K562 (cell line): ENCODE measurements around the gene SLC39A7. TPM values are rescaled to one million over a fixed set of nuclear protein-coding genes. Genes with fewer than 3 reads are reported as not detected.
A peak's percentile ranks its signal among the peaks of the same experiment; 100 is the strongest.

ENCODE experiments used
- BCL6 ChIP-seq: fragments of 250-450 bp; sonication (Bioruptor Pico); IDR thresholded peaks from 2 replicates; pipeline ENCODE4 v1.4.0; 2020
- DPF2 ChIP-seq: fragments of 450-650 bp; IDR thresholded peaks from 2 replicates; pipeline ENCODE4 v1.6.1; 2016
- FOXK2 ChIP-seq, 2 experiments: fragments of 450-650 bp; IDR thresholded peaks in 1 of 2; conservative IDR thresholded peaks in 1 of 2; 2 replicates each; pipeline ENCODE4 v1.6.1; 2016; ENCODE audit warnings: low read depth in 2 of 2, mild to moderate bottlenecking in 1 of 2
- GATA2 ChIP-seq: sonication (generic); formaldehyde crosslinking; IDR thresholded peaks from 2 replicates; pipeline ENCODE4 v1.4.0; 2020; ENCODE audit warnings: mild to moderate bottlenecking, missing genetic modification reagents
- HDAC6 ChIP-seq: IDR thresholded peaks from 2 replicates; pipeline ENCODE4 v1.6.1; 2012; ENCODE audit warnings: low read depth, mild to moderate bottlenecking, control low read depth, inconsistent platforms, low read length, moderate library complexity
- KLF13 ChIP-seq: fragments of 450-650 bp; IDR thresholded peaks from 2 replicates; pipeline ENCODE4 v1.6.1; 2016; ENCODE audit warnings: missing genetic modification characterization, low read depth, mild to moderate bottlenecking, missing compliant biosample characterization, moderate library complexity, borderline replicate concordance
- MBD2 ChIP-seq: sonication (generic); IDR thresholded peaks from 2 replicates; pipeline ENCODE4 v1.6.1; 2016; ENCODE audit warnings: low read depth, borderline replicate concordance
- MITF ChIP-seq: IDR thresholded peaks from 2 replicates; pipeline ENCODE4 v1.6.1; 2014; ENCODE audit warnings: antibody characterized with exemption
- NR2C2 ChIP-seq, 2 experiments: fragments of 200-800 bp in 1 of 2; sonication (Bioruptor generic) in 1 of 2; sonication (generic) in 1 of 2; formaldehyde crosslinking in 1 of 2; IDR thresholded peaks; 2 replicates each; pipeline versions ENCODE4 v1.6.1 to v1.8.0; 2016 to 2022; ENCODE audit warnings: mild to moderate bottlenecking in 1 of 2, missing compliant biosample characterization in 1 of 2, missing genetic modification characterization in 1 of 2, missing genetic modification reagents in 1 of 2
- NR4A1 ChIP-seq, 2 experiments: fragments of 250-450 bp in 1 of 2; fragments of 450-650 bp in 1 of 2; sonication (Bioruptor Pico) in 1 of 2; IDR thresholded peaks; 2 replicates each; pipeline versions ENCODE4 v1.4.0 to v1.6.1; 2016 to 2020; ENCODE audit warnings: mild to moderate bottlenecking in 2 of 2, missing compliant biosample characterization in 1 of 2, missing genetic modification characterization in 1 of 2, moderate library complexity in 1 of 2
- SMARCE1 ChIP-seq: fragments of 450-650 bp; IDR thresholded peaks from 2 replicates; pipeline ENCODE4 v1.7.1; 2016; ENCODE audit warnings: mild to moderate bottlenecking
- TCF3 ChIP-seq: sonication (generic); formaldehyde crosslinking; IDR thresholded peaks from 2 replicates; pipeline ENCODE4 v1.4.0; 2020; ENCODE audit warnings: mild to moderate bottlenecking, missing genetic modification reagents
- TFAP4 ChIP-seq: sonication (generic); formaldehyde crosslinking; IDR thresholded peaks from 2 replicates; pipeline ENCODE4 v1.8.0; 2022; ENCODE audit warnings: missing genetic modification reagents, mild to moderate bottlenecking, moderate library complexity, borderline replicate concordance
- WHSC1 ChIP-seq: IDR thresholded peaks from one replicate; pipeline ENCODE4 v1.6.1; 2012; ENCODE audit warnings: low read length, control low read depth, inconsistent platforms
- ZBTB17 ChIP-seq: fragments of 450-650 bp; formaldehyde crosslinking; IDR thresholded peaks from 2 replicates; pipeline ENCODE4 v1.4.0; 2020; ENCODE audit warnings: mild to moderate bottlenecking
- ZBTB33 ChIP-seq: sonication (generic); formaldehyde crosslinking; IDR thresholded peaks from 2 replicates; pipeline ENCODE4 v1.8.1; 2023; ENCODE audit warnings: mild to moderate bottlenecking, missing genetic modification reagents
- ZNF668 ChIP-seq: fragments of 250-450 bp; sonication (Bioruptor Pico); IDR thresholded peaks from 2 replicates; pipeline ENCODE4 v1.8.0; 2022; ENCODE audit warnings: mild to moderate bottlenecking, inconsistent platforms
- polyA plus RNA-seq, 8 experiments: library from polyadenylated mRNA; depleted of rRNA in 4 of 8; stranded (reverse) in 5 of 8; unstranded in 3 of 8; fragments of >200 nt; fragmentation: Nextera tagmentation in 2 of 8; fragmentation: Illumina TruSeq in 1 of 8; extraction: Ambion mirVana in 2 of 8; extraction: Trizol in 1 of 8; gene quantifications; 2 replicates each; pipeline versions ENCODE4 v1.2.1 to v1.2.3, GENCODE V29; 2011 to 2014; ENCODE audit warnings: inconsistent platforms in 1 of 8, missing spikeins in 1 of 8
- total RNA-seq, 7 experiments: library from RNA; depleted of rRNA in 6 of 7; stranded (reverse); fragments of >200 nt in 6 of 7; fragmentation: Illumina TruSeq in 2 of 7; extraction: Trizol in 2 of 7; gene quantifications; 2 replicates each; pipeline versions ENCODE4 v1.2.1 to v1.2.3, GENCODE V29; 2011 to 2021; ENCODE audit warnings: low replicate concordance in 1 of 7
- TF ChIP-seq, protein P1 (sequence below): fragments of 250-450 bp; sonication (Bioruptor Pico); IDR thresholded peaks from 2 replicates; pipeline ENCODE4 v1.4.0; 2020; ENCODE audit warnings: mild to moderate bottlenecking, moderate library complexity, borderline replicate concordance

The SLC39A7 gene
- total and polyA plus RNA-seq, 9 of the 15 experiments (the other 6 are each of a cell fraction or from before 2014, with no cell fraction given), result 21.7 to 169 (median 121) TPM

- no peak for TF ChIP-seq NR2C2 (CRISPR knock-in tag; IDR thresholded peaks at IDR 0.05)
- TF ChIP-seq NR2C2 (tag; IDR thresholded peaks at IDR 0.05), result 0 out of 2 replicates have a peak, but pooled peaks have one; percentile 41
- TF ChIP-seq ZNF668, result no peak
- TF ChIP-seq BCL6 (CRISPR knock-in tag), result no peak
- TF ChIP-seq, protein P1, sequence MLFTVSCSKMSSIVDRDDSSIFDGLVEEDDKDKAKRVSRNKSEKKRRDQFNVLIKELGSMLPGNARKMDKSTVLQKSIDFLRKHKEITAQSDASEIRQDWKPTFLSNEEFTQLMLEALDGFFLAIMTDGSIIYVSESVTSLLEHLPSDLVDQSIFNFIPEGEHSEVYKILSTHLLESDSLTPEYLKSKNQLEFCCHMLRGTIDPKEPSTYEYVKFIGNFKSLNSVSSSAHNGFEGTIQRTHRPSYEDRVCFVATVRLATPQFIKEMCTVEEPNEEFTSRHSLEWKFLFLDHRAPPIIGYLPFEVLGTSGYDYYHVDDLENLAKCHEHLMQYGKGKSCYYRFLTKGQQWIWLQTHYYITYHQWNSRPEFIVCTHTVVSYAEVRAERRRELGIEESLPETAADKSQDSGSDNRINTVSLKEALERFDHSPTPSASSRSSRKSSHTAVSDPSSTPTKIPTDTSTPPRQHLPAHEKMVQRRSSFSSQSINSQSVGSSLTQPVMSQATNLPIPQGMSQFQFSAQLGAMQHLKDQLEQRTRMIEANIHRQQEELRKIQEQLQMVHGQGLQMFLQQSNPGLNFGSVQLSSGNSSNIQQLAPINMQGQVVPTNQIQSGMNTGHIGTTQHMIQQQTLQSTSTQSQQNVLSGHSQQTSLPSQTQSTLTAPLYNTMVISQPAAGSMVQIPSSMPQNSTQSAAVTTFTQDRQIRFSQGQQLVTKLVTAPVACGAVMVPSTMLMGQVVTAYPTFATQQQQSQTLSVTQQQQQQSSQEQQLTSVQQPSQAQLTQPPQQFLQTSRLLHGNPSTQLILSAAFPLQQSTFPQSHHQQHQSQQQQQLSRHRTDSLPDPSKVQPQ (CRISPR knock-in tag), result no peak
- TF ChIP-seq WHSC1, result no peak
- 0 out of 2 replicates have a peak, but pooled peaks have one; percentile 4 for TF ChIP-seq MITF
- peak; percentile 84 for TF ChIP-seq ZBTB33
- TF ChIP-seq NR4A1 (CRISPR knock-in tag; IDR thresholded peaks at IDR 0.05), result 0 out of 2 replicates have a peak, but pooled peaks have one; percentile 28
- no peak for TF ChIP-seq NR4A1 (tag; IDR thresholded peaks at IDR 0.05)
- 0 out of 2 replicates have a peak, but pooled peaks have one; percentile 24 for TF ChIP-seq GATA2 (CRISPR knock-in tag)
- 0 out of 2 replicates have a peak, but pooled peaks have one; percentile 39 for TF ChIP-seq DPF2
- peak; percentile 15; the same call in 1 of the 2 replicates for TF ChIP-seq KLF13
- TF ChIP-seq FOXK2 (conservative IDR thresholded peaks at IDR 0.05 in 1 of 2, IDR thresholded peaks at IDR 0.05 in 1 of 2; ENCODE audit: low read depth in 2 of 2), result no peak
- no peak for TF ChIP-seq HDAC6
- TF ChIP-seq ZBTB17 (CRISPR knock-in tag), result no peak
- peak; percentile 59; the same call in 1 of the 2 replicates for TF ChIP-seq TFAP4
- no peak for TF ChIP-seq TCF3 (CRISPR knock-in tag)
- peak; percentile 44; the same call in 1 of the 2 replicates for TF ChIP-seq SMARCE1
- no peak for TF ChIP-seq MBD2
Measured at GRCh38 chr6:33197431-33198048, 3.1 kb upstream of the SLC39A7 start (continued).
